ENCODE data around the gene DGKI. TPM values are rescaled to one million over a fixed set of nuclear protein-coding genes. Genes with fewer than 3 reads are reported as not detected.

Gene DGKI
- total and polyA plus RNA-seq, 2 of the 4 experiments (the other 2 are of a cell fraction): 3.9 to 15.8 TPM

DNA sequence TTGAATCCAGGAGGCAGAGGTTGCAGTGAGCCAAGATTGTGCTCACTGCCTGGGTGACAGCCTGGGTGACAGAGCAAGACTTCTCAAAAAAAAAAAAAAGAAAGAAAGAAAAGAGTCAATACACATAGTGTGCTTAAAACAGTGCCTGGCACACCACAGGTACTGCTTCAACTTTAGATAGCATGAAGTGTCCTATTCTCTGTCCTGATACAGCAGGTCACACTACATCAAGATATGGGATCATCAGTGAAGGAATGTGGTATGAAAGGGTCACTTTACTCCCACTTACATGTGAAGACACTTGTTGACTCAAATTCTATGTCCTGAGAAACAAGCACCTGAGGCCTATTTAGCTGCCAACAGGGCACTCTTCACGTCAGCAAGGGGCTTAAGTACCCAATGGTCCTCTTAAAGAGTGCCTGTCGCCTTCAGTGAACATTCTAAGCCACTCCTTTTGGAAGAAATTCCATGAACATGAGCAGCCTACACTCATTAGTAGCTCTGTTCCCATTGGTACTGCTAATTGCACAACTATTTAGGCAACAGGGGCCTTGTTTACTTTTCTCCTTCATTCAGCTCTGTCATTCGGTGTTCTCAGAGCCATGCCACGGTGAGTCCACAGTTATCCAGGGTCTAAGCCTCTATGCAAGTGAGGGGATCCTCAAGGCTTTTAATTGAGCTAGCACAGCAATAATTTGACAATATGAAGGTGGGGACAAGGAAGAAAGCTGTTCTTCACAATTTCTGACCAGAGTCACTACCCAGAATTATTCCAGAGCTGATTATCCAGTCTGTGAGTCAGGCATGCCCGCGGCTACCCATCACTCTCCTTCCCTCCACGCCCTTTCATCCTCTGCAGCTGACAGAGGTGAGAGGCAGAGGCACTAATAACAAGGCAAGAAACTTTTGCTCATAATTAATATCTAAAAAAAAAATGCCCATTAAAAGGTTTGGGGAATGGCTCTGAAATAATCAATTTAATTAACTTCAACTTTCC, 446.6 kb downstream of the DGKI start:
- 44% methylated on average over 2 of the region's 7 CpGs; no CpG with 5 or more reads in 1 of the 2 experiments for WGBS, 2 experiments (ENCODE audit: extremely low coverage in 2 of 2, insufficient read length in 1 of 2)
- no peak overlapping the region for H4K5ac ChIP-seq (ENCODE audit: low read depth, low read length)
- dilution Hi-C loops (cut with HindIII; ENCODE audit: low sequenced_read_pairs, unreplicated experiment): no loop called here
- peak overlapping the region; percentile 96 for H2AK5ac ChIP-seq (ENCODE audit: low read depth, low read length)
- peak overlapping the region; percentile 78 for H4K91ac ChIP-seq (ENCODE audit: insufficient read depth, low read depth, low read length)
- H2BK20ac ChIP-seq (ENCODE audit: low read depth, low read length): peak overlapping the region; percentile 98
- no peak overlapping the region for H3K9ac ChIP-seq (ENCODE audit: low read depth, low read length)
- peak overlapping the region; percentile 60 for H2AFZ ChIP-seq (replicated peaks; ENCODE audit: low read length, poor library complexity)
- H3K4ac ChIP-seq (ENCODE audit: low read depth, low read length): peak overlapping the region; percentile 78
- H2AK9ac ChIP-seq (replicated peaks; ENCODE audit: low read depth, low read length, poor library complexity): peak overlapping the region; percentile 91
- peak overlapping the region; percentile 1; the same call in 1 of the 2 replicates for H3K4me2 ChIP-seq (ENCODE audit: low read depth, low read length)
- H3K4me1 ChIP-seq (ENCODE audit: control insufficient read depth, insufficient read depth, low read length): peaks cover 6% of the 10 kb centered on the region; the same call in 1 of the 2 replicates
- no peak for TF ChIP-seq MXI1 (IDR thresholded peaks at IDR 0.05; ENCODE audit: borderline replicate concordance, low read depth, low read length)
- peak; percentile 94 for TF ChIP-seq CEBPB (IDR thresholded peaks at IDR 0.05; ENCODE audit: low read depth, low read length)
- TF ChIP-seq RFX5 (IDR thresholded peaks at IDR 0.05; ENCODE audit: low read depth, low read length): no peak
- H3K56ac ChIP-seq (ENCODE audit: extremely low read depth, insufficient read depth, low read length): peak overlapping the region; percentile 27; the same call in 1 of the 2 replicates
- 0 out of 4 replicates have a peak, but pooled peaks cover 0 to 7% of the 10 kb centered on the region in 2 experiments for H3K79me1 ChIP-seq (ENCODE audit: low read depth in 1 of 2, low read length in 2 of 2)
- peak; percentile 74 for DNase-seq
- H3K23ac ChIP-seq (ENCODE audit: low read depth, low read length): peak overlapping the region; percentile 81; the same call in 1 of the 2 replicates
- no peaks in the 10 kb centered on the region for H4K20me1 ChIP-seq (ENCODE audit: insufficient read depth, low read length)
- ChIA-PET CTCF (interaction anchor here (0.7 to 1.2 kb wide), 2 partner anchors 8 to 471 kb away, joined by 3 to 5 read pairs; no protein-coding TSS in a partner anchor), POLR2A (ENCODE audit: unreplicated experiment) (interaction anchor here (1.3 kb wide), 1 partner anchor 17 kb away, joined by 4 read pairs; no protein-coding TSS in a partner anchor)
- ATAC-seq (ENCODE audit: low read depth): peak; percentile 94
- no peak overlapping the region for H3K4me3 ChIP-seq (ENCODE audit: insufficient read depth, low read depth, low read length)
- peak overlapping the region; percentile 98 for H2BK15ac ChIP-seq (ENCODE audit: low read depth, low read length)
- H3K9me3 ChIP-seq (ENCODE audit: control insufficient read depth, insufficient read depth, low read length): no peaks in the 10 kb centered on the region
- intact Hi-C loops (cut with micrococcal nuclease): no loop called here
- peak overlapping the region; percentile 80 for H2BK5ac ChIP-seq (ENCODE audit: low read depth, low read length, poor library complexity, severe bottlenecking)
- H2BK120ac ChIP-seq (ENCODE audit: low read depth, low read length): peak overlapping the region; percentile 80
- peak overlapping the region; percentile 3; the same call in 1 of the 2 replicates for H3K27ac ChIP-seq (ENCODE audit: insufficient read depth, low read length)
- in situ Hi-C loops (cut with MboI; ENCODE audit: low sequenced_read_pairs): no loop called here
- H3K36me3 ChIP-seq (ENCODE audit: control insufficient read depth, insufficient read depth, low read length): no peaks in the 10 kb centered on the region; the same call in 1 of the 2 replicates
- peak overlapping the region; percentile 87 for H3K14ac ChIP-seq (replicated peaks; ENCODE audit: low read depth, low read length)
- no peaks in the 10 kb centered on the region for H3K27me3 ChIP-seq (ENCODE audit: control insufficient read depth, insufficient read depth, low read length)
- H3K18ac ChIP-seq (ENCODE audit: low read depth, low read length): peak overlapping the region; percentile 58; the same call in 1 of the 2 replicates
- no TSS peak for BruUV-seq (replicated peaks)
- peak overlapping the region; percentile 57 to 87; a peak in 3 of 4 replicates for H4K8ac ChIP-seq (ENCODE audit: low read depth in 2 of 2, low read length in 2 of 2)
- peaks cover 18% of the 10 kb centered on the region for H3K9me1 ChIP-seq (ENCODE audit: insufficient read depth, low read length)
